ENCODE data around the gene PDZD7.

PDZD7 gene

GRCh38 chr10:100997360-100998182 is 33.4 kb downstream of the PDZD7 start:
- H3K27ac ChIP-seq (replicated peaks), result peak overlapping the region; percentile 84
- H3K27me3 ChIP-seq (ENCODE audit: insufficient read depth, poor library complexity, severe bottlenecking), result no peaks in the 10 kb centered on the region
- TF ChIP-seq GABPA (IDR thresholded peaks at IDR 0.05; ENCODE audit: low read depth) (no peak), CTCF (IDR thresholded peaks at IDR 0.05; ENCODE audit: insufficient read depth, low read length) (peak; percentile 68), POLR2AphosphoS5 (IDR thresholded peaks at IDR 0.05; ENCODE audit: low read depth) (peak; percentile 44; the same call in 1 of the 2 replicates)
- peak overlapping the region; percentile 81 for H3K4me3 ChIP-seq (replicated peaks; ENCODE audit: insufficient read depth, low read length)
- peak; percentile 82 to 89 for DNase-seq (ENCODE audit: low read depth in 1 of 2, low spot score in 1 of 2)

GRCh38 chr10:100996678-100997359 is 34.1 kb downstream of the PDZD7 start:
- Histone ChIP-seq H3K4me3 (replicated peaks; ENCODE audit: insufficient read depth, low read length) (peak overlapping the region; percentile 81), H3K27me3 (ENCODE audit: insufficient read depth, poor library complexity, severe bottlenecking) (no peaks in the 10 kb centered on the region), H3K27ac (replicated peaks) (peak overlapping the region; percentile 84)
- peak; percentile 39 to 66 for DNase-seq (ENCODE audit: low read depth in 1 of 2, low spot score in 1 of 2)
- TF ChIP-seq REST (IDR thresholded peaks at IDR 0.05; ENCODE audit: insufficient replicate concordance, low read depth), result no peak
- TF ChIP-seq CTCF (IDR thresholded peaks at IDR 0.05; ENCODE audit: insufficient read depth, low read length), result no peak
- TF ChIP-seq SPI1 (IDR thresholded peaks at IDR 0.05; ENCODE audit: borderline replicate concordance, low read depth), result no peak
- TF ChIP-seq GABPA (IDR thresholded peaks at IDR 0.05; ENCODE audit: low read depth), result no peak
- no peak for TF ChIP-seq POLR2AphosphoS5 (IDR thresholded peaks at IDR 0.05; ENCODE audit: low read depth)

- no peak overlapping the region for H3K27ac ChIP-seq (replicated peaks)
- no peak overlapping the region for H3K4me3 ChIP-seq (replicated peaks; ENCODE audit: insufficient read depth, low read length)
- TF ChIP-seq SPI1 (IDR thresholded peaks at IDR 0.05; ENCODE audit: borderline replicate concordance, low read depth) (no peak), GABPA (IDR thresholded peaks at IDR 0.05; ENCODE audit: low read depth) (no peak), POLR2AphosphoS5 (IDR thresholded peaks at IDR 0.05; ENCODE audit: low read depth) (no peak), REST (IDR thresholded peaks at IDR 0.05; ENCODE audit: insufficient replicate concordance, low read depth) (no peak), CTCF (IDR thresholded peaks at IDR 0.05; ENCODE audit: insufficient read depth, low read length) (no peak)
- DNase-seq (ENCODE audit: low read depth in 1 of 2, low spot score in 1 of 2), result no peak
- no peaks in the 10 kb centered on the region for H3K27me3 ChIP-seq (ENCODE audit: insufficient read depth, poor library complexity, severe bottlenecking)
Measured at GRCh38 chr10:100995181-100995580, 35.7 kb downstream of the PDZD7 start.
